Parathyroid adenoma (tissue), 2 donors: ENCODE data around the gene EYA4.

Source experiments
- H2AFZ ChIP-seq: fragments of 300-600 bp; sonication (generic); one replicate; pipeline ENCODE4 v1.7.0; 2017; ENCODE audit warnings: antibody characterized with exemption, mild to moderate bottlenecking
- H3K27ac ChIP-seq: fragments of 300-600 bp; sonication (generic); one replicate; pipeline ENCODE4 v1.7.0; 2017
- H3K27me3 ChIP-seq: fragments of 300-600 bp; sonication (generic); one replicate; pipeline ENCODE4 v1.7.0; 2017; ENCODE audit warnings: low read length; ENCODE audit not compliant: control insufficient read depth, insufficient read depth
- H3K36me3 ChIP-seq: fragments of 300-600 bp; sonication (generic); one replicate; pipeline ENCODE4 v1.7.0; 2017; ENCODE audit warnings: low read length; ENCODE audit not compliant: control insufficient read depth, insufficient read depth
- H3K4me1 ChIP-seq: fragments of 300-600 bp; sonication (generic); one replicate; pipeline ENCODE4 v1.7.0; 2017; ENCODE audit warnings: control low read depth
- H3K4me2 ChIP-seq: fragments of 300-600 bp; sonication (generic); one replicate; pipeline ENCODE4 v1.7.0; 2017; ENCODE audit warnings: low read length
- H3K4me3 ChIP-seq: fragments of 300-600 bp; sonication (generic); one replicate; pipeline ENCODE4 v1.7.0; 2017; ENCODE audit warnings: low read depth, low read length
- H3K79me2 ChIP-seq: fragments of 300-600 bp; sonication (generic); one replicate; pipeline ENCODE4 v1.7.0; 2017; ENCODE audit warnings: control low read depth
- H3K9ac ChIP-seq: fragments of 300-600 bp; sonication (generic); one replicate; pipeline ENCODE4 v1.7.0; 2017; ENCODE audit warnings: mild to moderate bottlenecking
- H3K9me3 ChIP-seq: fragments of 300-600 bp; sonication (generic); one replicate; pipeline ENCODE4 v1.7.0; 2017; ENCODE audit warnings: low read length; ENCODE audit not compliant: control insufficient read depth
- TF ChIP-seq, protein P1 (sequence below): fragments of 300-600 bp; sonication (generic); IDR thresholded peaks from one replicate; pipeline ENCODE4 v1.7.0; 2017; ENCODE audit warnings: antibody characterized with exemption, mild to moderate bottlenecking
- donor health status: primary hyperparathyroidism.

The EYA4 gene

GRCh38 chr6:133298801-133299200 lies 57.6 kb downstream of the EYA4 start:
- Histone ChIP-seq H3K27ac (no peak overlapping the region), H3K9me3 (no peaks in the 10 kb centered on the region), H3K4me1 (no peaks in the 10 kb centered on the region), H2AFZ (no peak overlapping the region), H3K9ac (no peak overlapping the region), H3K36me3 (no peaks in the 10 kb centered on the region), H3K4me2 (no peak overlapping the region), H3K79me2 (no peaks in the 10 kb centered on the region), H3K27me3 (no peaks in the 10 kb centered on the region), H3K4me3 (no peak overlapping the region)
- TF ChIP-seq, protein P1, sequence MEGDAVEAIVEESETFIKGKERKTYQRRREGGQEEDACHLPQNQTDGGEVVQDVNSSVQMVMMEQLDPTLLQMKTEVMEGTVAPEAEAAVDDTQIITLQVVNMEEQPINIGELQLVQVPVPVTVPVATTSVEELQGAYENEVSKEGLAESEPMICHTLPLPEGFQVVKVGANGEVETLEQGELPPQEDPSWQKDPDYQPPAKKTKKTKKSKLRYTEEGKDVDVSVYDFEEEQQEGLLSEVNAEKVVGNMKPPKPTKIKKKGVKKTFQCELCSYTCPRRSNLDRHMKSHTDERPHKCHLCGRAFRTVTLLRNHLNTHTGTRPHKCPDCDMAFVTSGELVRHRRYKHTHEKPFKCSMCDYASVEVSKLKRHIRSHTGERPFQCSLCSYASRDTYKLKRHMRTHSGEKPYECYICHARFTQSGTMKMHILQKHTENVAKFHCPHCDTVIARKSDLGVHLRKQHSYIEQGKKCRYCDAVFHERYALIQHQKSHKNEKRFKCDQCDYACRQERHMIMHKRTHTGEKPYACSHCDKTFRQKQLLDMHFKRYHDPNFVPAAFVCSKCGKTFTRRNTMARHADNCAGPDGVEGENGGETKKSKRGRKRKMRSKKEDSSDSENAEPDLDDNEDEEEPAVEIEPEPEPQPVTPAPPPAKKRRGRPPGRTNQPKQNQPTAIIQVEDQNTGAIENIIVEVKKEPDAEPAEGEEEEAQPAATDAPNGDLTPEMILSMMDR = no peak

DNA sequence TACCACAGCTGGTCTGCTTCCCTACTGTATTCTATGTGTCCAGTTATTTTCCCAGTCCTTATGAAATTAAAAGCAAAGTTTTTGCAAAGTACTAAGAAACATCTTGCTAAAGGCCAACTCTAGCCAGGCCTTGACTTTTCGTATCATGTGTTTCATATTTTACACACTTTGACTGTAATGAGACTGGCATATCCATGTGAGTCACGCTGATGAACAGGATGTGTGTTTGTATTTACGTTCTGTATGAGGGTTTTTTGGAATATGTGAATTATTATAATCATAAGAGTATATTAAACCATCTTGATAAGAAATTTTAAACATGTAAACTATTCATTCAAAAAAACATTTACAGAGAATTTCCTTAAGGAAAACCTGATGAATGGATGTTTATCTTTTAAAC lies 59.7 kb downstream of the EYA4 start:
- Histone ChIP-seq H3K9me3 (no peaks in the 10 kb centered on the region), H3K79me2 (no peaks in the 10 kb centered on the region), H2AFZ (no peak overlapping the region), H3K4me3 (no peak overlapping the region), H3K27ac (no peak overlapping the region), H3K4me1 (no peaks in the 10 kb centered on the region), H3K9ac (no peak overlapping the region), H3K27me3 (no peaks in the 10 kb centered on the region), H3K36me3 (no peaks in the 10 kb centered on the region), H3K4me2 (no peak overlapping the region)
- TF ChIP-seq, protein P1 = no peak

- Histone ChIP-seq H2AFZ (no peak overlapping the region), H3K36me3 (no peaks in the 10 kb centered on the region), H3K79me2 (no peaks in the 10 kb centered on the region), H3K4me1 (no peaks in the 10 kb centered on the region), H3K9ac (no peak overlapping the region), H3K4me3 (no peak overlapping the region), H3K27me3 (no peaks in the 10 kb centered on the region), H3K9me3 (no peaks in the 10 kb centered on the region), H3K4me2 (no peak overlapping the region), H3K27ac (no peak overlapping the region)
- TF ChIP-seq, protein P1 = no peak
These were observed 60.7 kb downstream of the EYA4 start for GRCh38 chr6:133301835-133302234.

DNA sequence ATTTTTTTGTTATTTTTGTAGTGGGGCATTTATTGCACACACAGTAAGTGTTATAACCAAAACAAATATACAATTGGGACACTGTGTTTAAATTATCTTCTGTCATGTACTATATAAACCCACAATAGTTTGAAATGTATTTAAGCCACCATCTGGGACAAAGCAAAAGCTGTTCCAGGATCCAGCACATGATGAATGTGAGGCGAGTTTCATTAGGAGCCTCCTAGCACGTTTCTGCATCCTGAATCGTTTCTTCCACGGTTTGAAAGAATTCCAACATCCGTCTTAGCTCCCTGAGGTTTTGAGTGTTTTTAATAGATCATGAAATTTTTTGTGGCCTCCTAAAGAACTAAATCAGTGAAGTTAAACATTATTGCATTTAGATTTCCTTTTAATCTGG lies 65.8 kb downstream of the EYA4 start:
- TF ChIP-seq, protein P1 = no peak
- Histone ChIP-seq H3K27ac (no peak overlapping the region), H3K4me3 (no peak overlapping the region), H3K9ac (no peak overlapping the region), H3K4me1 (no peaks in the 10 kb centered on the region), H3K36me3 (no peaks in the 10 kb centered on the region), H3K9me3 (peaks cover 2% of the 10 kb centered on the region), H3K4me2 (no peak overlapping the region), H3K27me3 (no peaks in the 10 kb centered on the region), H3K79me2 (no peaks in the 10 kb centered on the region), H2AFZ (no peak overlapping the region)

- H3K27ac ChIP-seq = no peak overlapping the region
- H3K4me1 ChIP-seq = no peaks in the 10 kb centered on the region
- no peaks in the 10 kb centered on the region for H3K79me2 ChIP-seq
- TF ChIP-seq, protein P1 = no peak
- no peaks in the 10 kb centered on the region for H3K36me3 ChIP-seq
- no peak overlapping the region for H3K9ac ChIP-seq
- no peaks in the 10 kb centered on the region for H3K27me3 ChIP-seq
- H2AFZ ChIP-seq = no peak overlapping the region
- H3K4me3 ChIP-seq = no peak overlapping the region
- H3K4me2 ChIP-seq = no peak overlapping the region
- H3K9me3 ChIP-seq = peaks cover 2% of the 10 kb centered on the region
These were observed 68.4 kb downstream of the EYA4 start for GRCh38 chr6:133309579-133309978.
